SH-SY5Y (cell line): ENCODE data around the gene AQP1.

ENCODE experiments used
- GATA2 ChIP-seq: IDR thresholded peaks from 2 replicates; pipeline ENCODE4 v1.6.1; 2011; ENCODE audit warnings: mild to moderate bottlenecking, low read depth, low read length
- GATA3 ChIP-seq: IDR thresholded peaks from 2 replicates; pipeline ENCODE4 v1.6.1; 2011; ENCODE audit warnings: low read depth, mild to moderate bottlenecking, low read length, moderate library complexity

AQP1 gene

GRCh38 chr7:30973791-30974604 is 62.3 kb downstream of the AQP1 start:
- TF ChIP-seq GATA2 (no peak), GATA3 (no peak)

GRCh38 chr7:30974605-30975255 is 63.1 kb downstream of the AQP1 start:
- TF ChIP-seq GATA2: no peak
- TF ChIP-seq GATA3: no peak
